Choroid plexus epithelial cell (primary cell): ENCODE results near the gene CCDC92B.
"Not testable (repeated sequence)": the region's sequence is repeated elsewhere in the genome, so short reads cannot be mapped to it uniquely, and the experiment has no call there.

Experiments used
- DNase-seq: peaks from one replicate; pipeline ENCODE4 v3.0.0-alpha.2; 2010; ENCODE audit warnings: low read depth
- H3K4me3 ChIP-seq: 2 replicates; pipeline ENCODE4 v1.5.1; 2011; ENCODE audit warnings: low read depth, mild to moderate bottlenecking, control low read depth, low read length, moderate library complexity
- CTCF ChIP-seq: conservative IDR thresholded peaks from 2 replicates; pipeline ENCODE4 v1.5.1; 2011; ENCODE audit warnings: low read depth, mild to moderate bottlenecking, control low read depth, inconsistent platforms, low read length, moderate library complexity

The CCDC92B gene

GRCh38 chr17:2783310-2784030, 34.0 kb upstream of the CCDC92B start:
- no peak for DNase-seq
- no peak overlapping the region for H3K4me3 ChIP-seq
- no peak for TF ChIP-seq CTCF

- peak; percentile 25 for DNase-seq
- no peak for TF ChIP-seq CTCF
- no peak overlapping the region for H3K4me3 ChIP-seq
These were observed 32.6 kb upstream of the CCDC92B start for GRCh38 chr17:2782055-2782454.

- DNase-seq, H3K4me3 ChIP-seq: not testable (repeated sequence)
These were observed 32.1 kb upstream of the CCDC92B start for GRCh38 chr17:2781598-2781997.

GRCh38 chr17:2780931-2781454, 31.5 kb upstream of the CCDC92B start:
- DNase-seq: no peak
- no peak overlapping the region for H3K4me3 ChIP-seq
- no peak for TF ChIP-seq CTCF

- no peak for DNase-seq
- TF ChIP-seq CTCF: no peak
- H3K4me3 ChIP-seq: no peak overlapping the region
These were observed 30.8 kb upstream of the CCDC92B start for GRCh38 chr17:2780256-2780655.

- no peak for DNase-seq
- no peak overlapping the region for H3K4me3 ChIP-seq
- no peak for TF ChIP-seq CTCF
These were observed 30.1 kb upstream of the CCDC92B start for GRCh38 chr17:2779545-2779944.

GRCh38 chr17:2778489-2778888, 29.0 kb upstream of the CCDC92B start:
- no peak for DNase-seq
- no peak overlapping the region for H3K4me3 ChIP-seq

More at GRCh38 chr17:2778489-2778888, 29.0 kb upstream of the CCDC92B start:
- TF ChIP-seq CTCF: no peak
